ENCODE results near the gene TVP23C.
"Not testable (repeated sequence)": the region's sequence is repeated elsewhere in the genome, so short reads cannot be mapped to it uniquely, and the experiment has no call there.

TVP23C gene

GRCh38 chr17:15563375-15563857 is at the start of gene TVP23C:
Gene TVP23C, minus strand, starts transcription at chr17:15563483. Its CDS starts 35 bp downstream, at chr17:15563448.
- peak; percentile 84 for DNase-seq

GRCh38 chr17:15592960-15593359 is 29.7 kb upstream of the TVP23C start:
- DNase-seq = not testable (repeated sequence)

GRCh38 chr17:15591986-15592385 is 28.7 kb upstream of the TVP23C start:
- DNase-seq = not testable (repeated sequence)

- not testable (repeated sequence) for DNase-seq
These were observed 27.6 kb upstream of the TVP23C start for GRCh38 chr17:15590844-15591243.

- peak; percentile 66 for DNase-seq
These were observed 26.6 kb upstream of the TVP23C start for GRCh38 chr17:15589544-15590536.

GRCh38 chr17:15588017-15588416 is 24.7 kb upstream of the TVP23C start:
- DNase-seq = not testable (repeated sequence)

- not testable (repeated sequence) for DNase-seq
These were observed 20.0 kb upstream of the TVP23C start for GRCh38 chr17:15583313-15583712.

- not testable (repeated sequence) for DNase-seq
These were observed 18.2 kb upstream of the TVP23C start for GRCh38 chr17:15581462-15581861.

GRCh38 chr17:15576848-15577247 is 13.6 kb upstream of the TVP23C start:
- DNase-seq = not testable (repeated sequence)

GRCh38 chr17:15574660-15575059 is 11.4 kb upstream of the TVP23C start:
- not testable (repeated sequence) for DNase-seq

- not testable (repeated sequence) for DNase-seq
These were observed 10.6 kb upstream of the TVP23C start for GRCh38 chr17:15573870-15574269.

- DNase-seq = not testable (repeated sequence)
These were observed 489 bp downstream of the TVP23C start for GRCh38 chr17:15562613-15563374.

- DNase-seq = not testable (repeated sequence)
These were observed 1.8 kb downstream of the TVP23C start for GRCh38 chr17:15561439-15561838.

GRCh38 chr17:15558403-15559105 is 4.7 kb downstream of the TVP23C start:
- not testable (repeated sequence) for DNase-seq

GRCh38 chr17:15557334-15557832 is 5.9 kb downstream of the TVP23C start:
- not testable (repeated sequence) for DNase-seq

- DNase-seq = not testable (repeated sequence)
These were observed 10.4 kb downstream of the TVP23C start for GRCh38 chr17:15552932-15553331.

- not testable (repeated sequence) for DNase-seq
These were observed 13.7 kb downstream of the TVP23C start for GRCh38 chr17:15549552-15549951.

GRCh38 chr17:15546604-15547003 is 16.7 kb downstream of the TVP23C start:
- DNase-seq = not testable (repeated sequence)

GRCh38 chr17:15540371-15541219 is 22.7 kb downstream of the TVP23C start:
- DNase-seq = not testable (repeated sequence)

- DNase-seq = not testable (repeated sequence)
These were observed 30.2 kb downstream of the TVP23C start for GRCh38 chr17:15533122-15533521.

Data from activated CD4-positive, alpha-beta T cell treated with anti-CD3 and anti-CD28 coated beads, Interleukin-2, Interleukin-6, amounts not matched to agents 100 ng/mL and 50 ng/mL, durations not matched to agents 16 hours and 8 hours (primary cell).